AG08395 (cell line): ENCODE measurements around the gene SLC27A2.

Experiments
- DNase-seq: peaks from one replicate; pipeline ENCODE4 v3.0.0; 2012; ENCODE audit warnings: mixed read lengths, low spot score

SLC27A2 gene

DNA sequence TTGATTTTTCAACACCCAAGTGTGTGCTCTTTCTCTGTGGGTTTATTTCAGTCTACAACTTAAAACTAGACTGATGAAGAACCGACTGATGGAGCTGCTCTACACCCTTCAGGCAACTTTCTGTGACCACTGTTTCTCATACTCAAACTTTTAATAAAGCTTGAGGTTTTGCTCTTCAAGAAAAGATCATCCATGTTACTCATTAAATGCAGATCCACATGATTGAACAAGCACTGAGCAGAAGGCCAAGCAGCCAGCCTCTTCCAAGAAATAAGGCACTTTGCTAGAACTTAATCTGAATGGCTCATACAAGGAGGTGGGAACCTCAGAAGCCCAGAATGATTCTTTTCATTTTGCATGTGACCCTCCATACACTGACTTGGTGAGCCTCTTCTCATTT, 8.7 kb downstream of the SLC27A2 start:
- DNase-seq = no peak

DNA sequence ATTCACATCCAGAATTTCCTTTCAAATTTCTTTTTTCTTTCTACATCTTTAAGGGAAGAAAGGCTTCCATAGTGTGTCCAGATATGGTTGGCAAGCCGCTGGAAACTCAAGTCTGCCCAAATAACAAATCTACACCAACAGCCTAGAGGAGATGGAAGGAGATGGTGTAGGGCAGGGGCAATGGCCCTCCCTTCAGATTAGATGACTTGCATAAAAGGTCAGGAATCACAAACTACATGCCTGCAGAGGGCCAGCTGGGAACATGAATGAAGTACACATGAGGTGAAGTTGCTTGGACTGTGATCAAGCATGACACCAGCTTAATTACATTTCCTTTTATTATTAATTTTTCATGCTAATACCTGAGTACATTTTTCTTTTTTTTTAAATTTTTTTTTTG, 10.2 kb downstream of the SLC27A2 start:
- DNase-seq = no peak

DNA sequence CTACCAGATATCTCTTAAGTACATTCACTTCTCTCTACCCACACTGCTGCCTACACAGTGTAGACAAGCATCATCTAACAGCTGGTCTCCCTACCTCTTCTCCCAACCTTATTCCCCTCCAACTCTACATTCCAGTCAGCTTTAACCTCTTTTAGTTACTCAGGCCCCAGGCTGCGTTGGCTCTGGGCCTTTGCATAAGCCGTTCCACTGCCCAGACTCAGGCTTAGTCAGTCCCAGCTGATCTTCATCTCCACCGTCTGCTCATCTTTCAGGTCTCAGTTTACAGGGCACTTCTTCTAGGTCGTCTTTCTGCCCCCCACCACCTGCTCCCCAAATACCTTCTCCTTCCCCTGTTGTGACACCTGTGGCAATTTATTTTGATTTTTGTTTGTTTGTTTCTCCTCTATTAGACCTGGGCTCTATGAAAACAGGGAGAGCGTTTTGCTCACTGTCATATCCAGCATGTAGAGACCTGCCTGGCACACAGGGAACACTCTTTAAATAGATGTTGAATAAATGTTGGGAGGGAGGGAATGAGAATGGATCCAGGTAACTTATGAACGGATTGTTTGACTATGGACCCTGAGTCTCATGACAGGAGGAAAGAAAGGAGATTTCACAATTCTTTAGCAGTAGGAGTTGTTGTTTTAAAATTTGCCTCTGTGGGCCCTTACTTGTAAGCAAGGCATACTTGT, 11.1 kb downstream of the SLC27A2 start:
- DNase-seq = no peak

DNA sequence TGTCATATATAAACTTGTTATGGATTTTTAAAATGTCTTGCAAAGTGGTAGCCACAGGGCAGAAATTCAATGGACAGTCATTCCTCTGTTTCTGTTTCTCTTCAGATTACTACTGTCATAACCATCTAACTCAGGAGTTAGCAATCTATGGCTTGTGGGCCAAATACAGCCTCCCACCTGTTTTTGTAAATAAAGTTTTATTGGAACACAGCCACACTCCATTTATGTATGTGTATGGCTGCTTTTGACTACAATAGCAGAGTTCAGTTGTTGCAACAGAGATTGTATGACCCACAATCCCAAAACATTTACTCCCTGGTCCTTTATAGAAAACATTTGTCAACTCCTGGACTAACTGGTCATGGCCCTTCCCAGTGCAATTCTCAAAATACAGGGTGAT, 20.0 kb downstream of the SLC27A2 start:
- DNase-seq = no peak

DNA sequence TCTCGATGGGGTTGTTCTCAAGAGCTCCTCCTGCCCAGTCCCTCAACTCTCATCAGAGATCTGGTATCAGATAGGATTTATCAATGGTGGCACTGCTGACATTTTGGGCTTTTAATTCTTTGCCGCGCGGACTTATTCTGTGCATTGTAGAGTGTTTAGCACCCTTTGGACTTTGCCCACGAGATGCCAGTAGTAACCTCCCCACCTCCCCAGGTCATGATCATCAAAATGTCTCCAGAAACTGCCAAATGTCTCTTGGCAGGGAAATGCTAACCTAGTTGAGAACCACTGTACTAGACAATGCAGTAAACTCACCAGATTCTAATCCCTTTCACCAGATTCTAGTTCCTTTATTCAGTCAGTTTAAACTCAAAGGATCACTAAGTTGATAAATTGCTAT, 24.0 kb downstream of the SLC27A2 start:
- DNase-seq = no peak

DNA sequence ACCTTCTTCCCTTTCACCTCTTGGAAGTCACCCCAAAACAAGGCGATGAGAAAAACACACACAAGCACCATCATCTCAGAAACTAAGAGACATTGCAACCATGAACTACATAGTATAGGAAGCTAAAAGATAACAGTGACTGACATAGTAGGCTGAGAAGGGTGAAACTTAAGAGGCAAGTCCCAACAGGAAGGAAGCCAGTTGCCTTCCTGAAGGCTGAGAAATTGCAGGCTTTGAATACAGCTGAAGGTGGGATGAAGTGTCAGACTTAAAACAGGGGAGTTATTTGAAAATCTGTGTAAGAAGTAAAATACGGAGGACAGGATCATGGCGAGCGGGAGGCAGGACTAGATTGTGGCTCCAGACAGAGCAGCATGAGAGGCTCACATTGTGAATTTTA, 27.8 kb downstream of the SLC27A2 start:
- no peak for DNase-seq

DNA sequence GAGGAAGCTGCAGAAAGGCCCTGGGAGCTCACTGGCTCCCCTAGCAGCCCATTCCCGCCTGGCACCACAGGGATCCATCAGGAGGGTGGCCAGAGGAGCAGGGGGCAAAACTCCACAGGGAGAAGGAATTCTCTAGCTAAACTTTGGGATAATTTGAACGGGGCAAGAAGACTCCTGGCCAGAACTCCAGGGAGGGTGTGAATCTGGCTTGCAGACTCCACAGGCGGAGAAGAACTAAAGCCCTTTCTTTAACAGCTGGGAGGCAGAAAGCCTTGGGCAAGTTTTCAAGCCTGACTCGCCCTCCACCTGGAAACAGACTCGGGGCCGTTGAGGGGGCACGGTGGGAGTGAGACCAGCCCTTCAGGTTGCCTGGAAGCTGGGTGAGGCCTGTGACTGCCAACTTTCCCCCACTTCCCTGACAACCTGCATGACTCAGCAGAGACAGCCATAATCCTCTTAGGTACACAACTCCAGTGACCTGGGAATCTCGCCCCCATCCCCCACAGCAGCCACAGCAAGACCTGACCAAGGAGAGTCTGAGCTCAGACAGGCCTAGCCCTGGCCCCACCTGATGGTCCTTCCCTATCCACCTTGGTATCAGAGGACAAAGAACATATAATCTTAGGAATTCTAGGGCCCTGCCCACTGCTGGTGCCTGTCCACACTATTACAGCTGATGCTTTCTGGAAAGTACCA, 28.6 kb downstream of the SLC27A2 start:
- no peak for DNase-seq

DNA sequence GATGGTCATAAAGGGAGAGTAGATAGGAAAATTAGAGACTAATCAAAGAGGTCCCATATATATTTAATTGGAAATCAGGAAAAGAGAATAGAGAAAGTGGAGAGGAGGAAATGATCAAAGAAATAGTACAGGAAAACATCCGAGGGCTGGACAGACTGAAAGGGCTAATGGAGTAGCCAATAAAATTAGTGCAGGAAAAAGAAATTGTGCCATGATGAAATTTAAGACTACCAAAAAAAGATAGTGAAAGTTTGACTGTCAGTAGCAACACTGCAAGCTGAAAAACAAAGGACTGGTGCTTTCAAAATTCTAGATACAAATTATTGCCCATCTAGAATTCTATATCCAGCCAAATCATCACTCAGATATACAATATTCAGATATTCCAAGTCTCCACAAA, 36.3 kb downstream of the SLC27A2 start:
- DNase-seq = no peak

DNA sequence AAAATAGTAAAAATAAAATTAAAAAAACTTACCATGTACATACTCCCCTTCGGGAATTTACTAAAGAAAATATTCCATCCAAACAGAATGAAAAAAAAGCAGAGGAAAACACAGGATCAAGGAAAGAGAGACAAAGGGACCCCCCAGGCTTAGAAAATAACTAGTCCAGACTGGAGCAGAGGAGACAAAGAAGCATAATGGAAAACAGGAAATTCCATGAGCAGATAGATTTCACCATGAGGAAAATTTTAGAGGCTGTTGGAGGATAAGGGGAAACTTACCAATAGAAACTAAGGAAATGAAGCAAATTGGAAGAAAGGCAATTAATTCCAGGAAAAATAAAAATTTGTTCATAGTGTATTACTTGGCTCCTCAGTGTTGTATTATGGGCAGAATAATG, 36.7 kb downstream of the SLC27A2 start:
- DNase-seq = no peak

DNA sequence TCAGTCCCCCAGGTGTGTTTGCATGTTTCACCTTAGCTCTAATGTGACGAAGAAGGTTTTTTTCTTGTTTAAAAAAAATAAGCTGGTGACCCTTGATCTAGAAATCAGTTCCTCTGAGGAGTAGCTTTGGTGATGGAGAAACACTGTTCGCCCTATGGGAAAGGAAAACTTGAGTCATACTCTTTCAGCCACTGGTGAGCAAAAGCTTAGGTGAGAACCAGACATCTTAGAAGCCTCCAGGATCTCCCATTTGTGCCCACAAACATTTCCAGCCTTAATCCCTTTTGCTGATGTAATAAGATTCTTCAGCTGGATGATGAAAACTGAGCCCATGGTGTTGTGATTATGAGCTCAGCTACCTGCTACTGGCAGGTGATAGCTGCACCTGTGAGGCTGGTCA, 37.8 kb downstream of the SLC27A2 start:
- no peak for DNase-seq

DNA sequence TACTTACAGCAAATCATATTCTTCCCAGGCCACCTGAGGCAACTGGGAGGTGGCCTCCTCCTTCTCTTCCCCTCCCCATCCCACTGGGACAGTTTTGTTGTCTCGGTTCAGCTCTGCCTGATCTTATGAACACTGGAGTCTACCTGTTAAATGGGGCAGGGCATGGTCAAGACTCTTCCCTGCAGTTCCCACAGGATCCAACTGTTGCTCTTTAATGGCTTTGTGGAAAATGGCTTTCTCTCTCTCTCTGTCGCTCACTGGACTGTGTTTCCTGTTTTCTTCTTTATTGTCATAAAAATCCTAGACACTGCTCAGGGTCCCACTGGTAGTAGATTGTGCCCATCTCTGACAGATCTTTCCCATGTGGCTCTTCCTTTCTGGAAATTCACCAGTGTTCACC, 40.2 kb downstream of the SLC27A2 start:
- DNase-seq = no peak

DNA sequence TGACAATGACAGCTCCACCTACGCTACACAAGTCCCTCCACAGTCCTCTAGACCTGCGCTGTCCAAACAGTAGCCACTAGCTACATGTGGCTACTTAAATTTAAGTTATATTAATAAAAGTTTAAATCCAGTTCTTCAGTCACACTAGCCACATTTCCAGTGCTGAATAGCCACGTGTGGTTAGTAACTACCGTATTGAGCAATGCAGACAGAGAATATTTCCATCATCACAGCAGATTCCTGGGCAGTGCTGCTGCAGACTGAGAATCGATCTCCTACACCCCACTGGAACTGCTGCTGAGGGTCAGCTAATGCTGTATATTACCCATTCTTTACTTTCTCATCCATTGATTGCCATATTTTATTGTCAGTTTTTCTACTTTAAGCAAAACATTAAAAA, 42.6 kb downstream of the SLC27A2 start:
- DNase-seq = peak; percentile 58

DNA sequence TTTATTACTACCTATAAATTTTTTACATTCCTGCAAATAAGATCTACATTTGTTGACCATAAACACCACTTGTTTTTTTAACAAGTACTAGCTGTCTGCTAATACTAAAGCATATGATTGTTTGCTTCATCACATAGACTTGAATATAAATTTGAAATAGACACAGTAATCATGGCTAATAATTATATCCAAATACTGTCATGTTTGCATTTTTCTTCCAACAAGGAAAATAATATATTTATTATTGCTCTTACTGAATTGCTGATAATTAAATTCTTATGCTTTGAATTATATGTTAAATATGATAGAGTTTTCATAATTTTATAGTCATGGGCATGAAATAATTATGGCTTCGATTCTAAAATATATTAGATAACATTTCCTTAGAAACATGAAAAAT, 43.1 kb downstream of the SLC27A2 start:
- no peak for DNase-seq

DNA sequence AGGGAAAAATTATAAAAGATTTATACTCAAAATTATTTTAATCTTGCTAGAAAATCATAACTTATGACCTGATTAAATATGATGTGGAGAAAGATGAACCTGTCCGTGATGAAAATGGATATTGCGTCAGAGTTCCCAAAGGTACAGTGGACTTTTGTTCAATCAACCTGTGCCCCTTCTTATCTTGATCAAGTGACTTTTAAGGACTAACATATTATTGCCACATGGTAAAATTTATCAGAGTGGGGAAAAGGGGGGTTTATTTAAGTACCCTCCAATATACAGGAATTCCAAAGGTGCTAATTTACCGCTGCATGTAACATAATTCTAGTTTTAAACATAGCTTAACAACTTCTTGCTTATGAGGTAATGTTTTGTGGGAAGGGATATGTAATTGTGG, 43.9 kb downstream of the SLC27A2 start:
- DNase-seq = no peak

DNA sequence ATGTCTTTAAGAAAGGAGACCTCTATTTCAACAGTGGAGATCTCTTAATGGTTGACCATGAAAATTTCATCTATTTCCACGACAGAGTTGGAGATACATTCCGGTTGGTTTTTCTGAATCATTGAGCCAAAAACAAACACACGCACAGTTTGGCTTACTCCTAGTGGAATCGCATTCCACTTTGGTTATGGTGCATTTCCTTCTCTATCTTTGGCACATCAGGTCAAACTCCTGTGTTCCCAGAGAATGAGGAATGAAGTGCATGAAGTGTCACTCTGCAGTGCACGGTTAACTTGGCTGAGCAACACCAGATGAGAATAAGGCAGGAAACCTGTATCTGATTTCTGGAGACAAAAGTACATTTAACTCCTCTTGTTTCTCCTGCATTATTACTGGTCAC, 45.1 kb downstream of the SLC27A2 start:
- peak; percentile 79 for DNase-seq

DNA sequence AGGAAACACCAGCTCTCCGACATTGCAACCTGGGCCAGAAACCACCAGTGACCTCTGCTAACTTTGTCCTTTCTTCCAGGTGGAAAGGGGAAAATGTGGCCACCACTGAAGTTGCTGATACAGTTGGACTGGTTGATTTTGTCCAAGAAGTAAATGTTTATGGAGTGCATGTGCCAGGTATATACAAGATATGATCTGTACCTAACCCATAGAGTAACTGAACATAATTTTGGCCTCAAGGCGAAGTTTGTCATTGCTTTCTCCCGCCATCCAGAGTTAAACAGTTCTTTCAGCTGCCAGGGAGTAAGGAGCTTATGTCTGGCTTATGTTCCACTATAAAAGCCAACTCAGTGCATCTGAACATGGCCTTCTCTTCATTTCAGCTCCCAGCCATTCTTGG, 46.9 kb downstream of the SLC27A2 start:
- DNase-seq = no peak

DNA sequence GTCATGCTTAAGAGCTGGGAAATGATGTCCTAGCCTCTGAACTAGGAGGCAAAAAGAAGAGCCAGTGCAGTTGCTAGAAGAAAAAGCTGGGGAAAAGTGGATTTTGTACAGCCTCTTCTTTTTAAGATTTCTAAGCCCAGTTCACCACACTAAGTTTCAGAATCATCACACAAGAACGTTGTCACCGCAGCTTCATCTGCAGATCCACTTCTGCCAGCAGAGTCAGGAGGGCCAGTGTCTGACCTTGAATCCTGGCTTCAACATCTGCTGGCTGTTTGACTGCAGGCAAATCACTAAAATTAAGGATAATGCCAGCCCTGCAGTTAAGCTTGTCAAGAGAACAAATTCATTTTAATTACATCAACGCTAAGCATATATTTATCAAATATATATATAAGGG, 47.3 kb downstream of the SLC27A2 start:
- DNase-seq = no peak

DNA sequence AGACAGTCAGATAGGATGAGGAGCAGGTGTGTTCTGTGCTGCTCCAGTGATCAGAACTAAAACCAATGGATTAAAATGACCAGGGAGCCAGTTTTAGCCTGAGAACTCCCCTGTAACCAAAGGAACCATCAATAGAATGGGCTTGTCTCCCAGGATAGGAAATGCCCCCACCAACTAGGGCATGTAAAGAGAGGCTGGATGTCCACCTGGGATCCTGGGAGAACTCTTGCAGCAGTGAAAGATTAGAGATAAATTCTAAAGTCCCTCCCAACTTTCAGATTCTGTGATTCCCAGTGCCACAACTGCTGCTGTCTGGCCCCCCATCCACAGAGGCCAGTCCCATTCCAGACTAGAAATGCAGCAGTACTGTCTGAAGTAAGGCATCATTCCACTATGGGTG, 49.8 kb downstream of the SLC27A2 start:
- DNase-seq = no peak

DNA sequence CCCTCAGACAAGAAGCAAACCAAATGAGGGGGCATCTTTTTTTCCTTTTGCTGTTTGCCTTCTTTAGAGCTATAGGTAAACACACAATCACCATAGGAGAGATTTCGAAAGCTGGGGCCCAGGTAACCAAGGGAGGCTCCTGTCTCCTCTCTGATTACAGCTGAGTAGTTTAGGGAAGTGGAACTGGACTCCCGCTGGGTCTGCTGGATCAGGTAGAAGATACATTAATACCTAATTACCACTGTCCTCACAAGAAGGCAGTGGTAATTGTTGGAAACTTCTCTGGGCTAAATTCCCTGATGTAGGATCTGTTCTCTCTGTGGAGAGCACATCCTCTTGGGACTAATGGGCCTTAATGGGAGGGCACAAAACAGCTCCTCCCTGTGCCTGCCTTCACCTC, 50.8 kb downstream of the SLC27A2 start:
- DNase-seq = no peak

DNA sequence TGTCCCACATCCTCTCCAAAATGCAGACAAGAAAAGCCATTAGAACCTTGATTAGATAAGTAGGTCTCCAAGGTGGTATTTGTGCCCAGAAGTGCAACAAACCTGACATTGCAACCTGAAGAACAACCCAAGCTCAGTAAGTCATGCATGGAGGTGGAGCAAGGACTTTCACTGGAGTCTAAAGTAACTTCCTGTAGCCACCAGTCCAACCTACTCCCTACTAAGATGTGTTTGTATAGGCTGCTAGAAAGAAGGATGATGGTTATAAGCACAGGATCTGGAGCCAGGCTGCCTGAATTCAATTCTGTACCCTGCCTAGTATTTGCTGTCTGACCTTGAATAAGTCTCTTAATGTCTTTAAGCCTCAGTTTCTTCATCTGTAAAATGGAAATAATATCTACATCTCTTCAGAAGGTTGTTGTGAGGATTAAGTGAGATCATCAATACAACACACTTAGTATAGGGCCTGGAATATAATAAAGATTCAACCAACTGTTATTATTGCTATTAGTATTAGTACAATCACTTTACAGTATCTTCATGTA, 51.3 kb downstream of the SLC27A2 start:
- DNase-seq = no peak

DNA sequence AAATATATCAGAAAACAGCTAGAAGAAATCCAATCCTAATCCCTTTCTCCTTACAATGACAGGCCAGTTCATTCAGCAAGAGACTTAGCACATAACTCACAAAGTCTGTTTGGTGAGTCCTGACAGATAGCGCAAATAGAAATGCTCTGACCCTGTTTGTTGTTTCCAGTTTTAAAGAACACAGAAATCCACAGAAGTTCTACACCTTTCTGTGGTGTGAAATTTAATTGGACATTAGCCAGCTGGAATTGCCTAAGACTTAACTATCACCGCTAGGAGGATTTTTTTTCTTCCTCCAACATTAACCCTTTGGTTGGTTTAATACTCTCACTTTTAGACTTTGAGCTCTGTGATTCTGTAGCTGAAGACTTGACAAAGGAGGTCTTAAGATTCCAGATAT, 52.8 kb downstream of the SLC27A2 start:
- no peak for DNase-seq

DNA sequence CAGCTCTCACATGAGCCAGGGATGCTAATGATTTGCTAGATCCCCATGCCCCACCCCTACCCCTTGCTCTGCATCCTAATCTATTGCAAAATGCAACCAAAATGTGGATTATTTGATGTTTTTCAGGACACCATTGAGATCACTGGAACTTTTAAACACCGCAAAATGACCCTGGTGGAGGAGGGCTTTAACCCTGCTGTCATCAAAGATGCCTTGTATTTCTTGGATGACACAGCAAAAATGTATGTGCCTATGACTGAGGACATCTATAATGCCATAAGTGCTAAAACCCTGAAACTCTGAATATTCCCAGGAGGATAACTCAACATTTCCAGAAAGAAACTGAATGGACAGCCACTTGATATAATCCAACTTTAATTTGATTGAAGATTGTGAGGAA, 53.8 kb downstream of the SLC27A2 start:
- no peak for DNase-seq

DNA sequence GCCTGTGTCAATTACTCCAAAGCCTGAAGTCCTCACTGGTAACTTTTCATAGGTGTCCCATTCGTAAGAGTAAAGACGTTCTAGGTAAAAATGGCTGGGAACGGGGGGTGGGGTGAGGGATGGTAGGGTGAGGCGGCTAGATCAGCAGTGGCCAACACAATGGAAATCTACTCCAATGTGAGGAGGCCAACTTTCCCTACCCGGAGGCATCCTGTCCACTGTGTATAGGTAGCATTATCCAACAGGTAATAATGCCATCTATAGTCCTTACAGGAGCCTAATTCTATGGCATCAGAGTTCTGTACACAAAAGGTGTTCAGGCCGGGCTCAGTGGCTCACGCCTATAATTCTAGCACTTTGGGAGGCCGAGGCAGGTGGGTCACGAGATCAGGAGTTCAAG, 54.4 kb downstream of the SLC27A2 start:
- DNase-seq = no peak

DNA sequence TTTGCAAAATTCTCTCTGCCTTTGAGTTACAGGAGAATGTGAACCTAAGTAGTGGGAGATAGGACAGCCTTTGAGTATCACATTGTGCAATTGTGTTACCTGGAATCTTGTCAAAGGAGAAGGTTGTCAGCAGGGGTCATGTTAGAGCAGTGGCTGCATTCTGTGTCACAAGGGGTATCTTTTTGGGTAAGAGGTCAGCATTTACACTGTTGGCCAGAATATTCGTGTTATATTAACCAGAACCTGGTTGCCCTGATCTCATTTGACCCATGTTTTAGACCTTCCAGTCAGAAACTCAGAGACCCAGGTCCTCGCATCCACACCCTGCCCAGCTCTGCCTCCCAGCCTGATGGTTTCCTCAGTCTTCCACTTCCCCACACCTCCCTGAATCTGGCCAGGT, 56.3 kb downstream of the SLC27A2 start:
- DNase-seq = no peak
